GM23338 (cell line): ENCODE data around the gene SLX9. TPM values are rescaled to one million over a fixed set of nuclear protein-coding genes. Genes with fewer than 3 reads are reported as not detected.

ENCODE experiments used
- ATAC-seq: fragments of 200-7000 bp; cut with Tn5 transposase; 3 replicates; pipeline ENCODE4 v1.9.1; 2020
- DNase-seq: peaks from one replicate; pipeline ENCODE4 v3.0.0-alpha.2; 2015; ENCODE audit warnings: low spot score
- H2AFZ ChIP-seq: fragments of 200-600 bp; sonication (generic); 2 replicates; pipeline ENCODE4 v1.8.0; 2016; ENCODE audit warnings: antibody characterized with exemption, mild to moderate bottlenecking, moderate library complexity
- H3F3A ChIP-seq: fragments of 200-600 bp; sonication (generic); replicated peaks from 2 replicates; pipeline ENCODE4 v1.8.0; 2017; ENCODE audit warnings: antibody characterized with exemption, mixed run types, low read depth
- H3K27ac ChIP-seq: fragments of 200-600 bp; sonication (generic); 2 replicates; pipeline ENCODE4 v1.6.1; 2016; ENCODE audit warnings: low read depth
- H3K27me3 ChIP-seq: fragments of 200-600 bp; sonication (generic); 2 replicates; pipeline ENCODE4 v1.8.0; 2016; ENCODE audit warnings: mild to moderate bottlenecking, mixed run types, moderate library complexity; ENCODE audit not compliant: insufficient read depth
- H3K36me3 ChIP-seq: fragments of 200-600 bp; sonication (generic); 2 replicates; pipeline ENCODE4 v1.8.0; 2016; ENCODE audit warnings: mild to moderate bottlenecking; ENCODE audit not compliant: insufficient read depth
- H3K4me1 ChIP-seq: fragments of 200-600 bp; sonication (generic); 2 replicates; pipeline ENCODE4 v1.8.0; 2016; ENCODE audit warnings: mild to moderate bottlenecking, moderate library complexity; ENCODE audit not compliant: insufficient read depth
- H3K4me2 ChIP-seq: fragments of 200-600 bp; sonication (generic); 2 replicates; pipeline ENCODE4 v1.7.1; 2017; ENCODE audit warnings: mixed run types
- H3K4me3 ChIP-seq: fragments of 200-600 bp; sonication (generic); 2 replicates; pipeline ENCODE4 v1.6.1; 2016; ENCODE audit warnings: mixed run types
- H3K79me2 ChIP-seq: fragments of 200-600 bp; sonication (generic); replicated peaks from 2 replicates; pipeline ENCODE4 v1.8.0; 2017; ENCODE audit warnings: mild to moderate bottlenecking; ENCODE audit not compliant: insufficient read depth
- H3K9me2 ChIP-seq: fragments of 200-600 bp; sonication (generic); 2 replicates; pipeline ENCODE4 v1.8.0; 2017; ENCODE audit not compliant: insufficient read depth
- H4K20me1 ChIP-seq: fragments of 200-600 bp; sonication (generic); replicated peaks from 2 replicates; pipeline ENCODE4 v1.8.0; 2017; ENCODE audit warnings: mild to moderate bottlenecking; ENCODE audit not compliant: insufficient read depth
- H3K27ac Mint-ChIP-seq: 2 replicates; pipeline ENCODE4 v1.8.0; 2020; ENCODE audit warnings: inconsistent platforms, mild to moderate bottlenecking, moderate library complexity, mixed read lengths
- H3K27me3 Mint-ChIP-seq: 3 replicates; pipeline ENCODE4 v1.8.0; 2022; ENCODE audit warnings: low read depth, mild to moderate bottlenecking, moderate library complexity, mixed read lengths, inconsistent platforms; ENCODE audit not compliant: insufficient read depth, poor library complexity
- H3K36me3 Mint-ChIP-seq: 3 replicates; pipeline ENCODE4 v1.8.0; 2021; ENCODE audit warnings: low read depth, mild to moderate bottlenecking, inconsistent platforms, moderate library complexity, mixed read lengths
- H3K4me1 Mint-ChIP-seq: 3 replicates; pipeline ENCODE4 v1.8.0; 2020; ENCODE audit warnings: mild to moderate bottlenecking, inconsistent platforms, mixed read lengths
- H3K4me3 Mint-ChIP-seq: 3 replicates; pipeline ENCODE4 v1.8.0; 2021; ENCODE audit warnings: moderate library complexity, mild to moderate bottlenecking, inconsistent platforms, mixed read lengths
- H3K9me3 Mint-ChIP-seq: 3 replicates; pipeline ENCODE4 v1.8.0; 2020; ENCODE audit warnings: moderate library complexity, mild to moderate bottlenecking, inconsistent platforms, mixed read lengths
- CREB1 ChIP-seq: fragments of 250-450 bp; sonication (Bioruptor Pico); IDR thresholded peaks from 2 replicates; pipeline ENCODE4 v1.5.0; 2020; ENCODE audit warnings: low read depth, mild to moderate bottlenecking, moderate library complexity
- EZH2 ChIP-seq: fragments of 200-600 bp; sonication (generic); IDR thresholded peaks from one replicate; pipeline ENCODE4 v1.8.0; 2017; ENCODE audit warnings: antibody characterized with exemption, mild to moderate bottlenecking, low read depth; ENCODE audit not compliant: unreplicated experiment
- EZH2phosphoT487 ChIP-seq: fragments of 200-600 bp; sonication (generic); IDR thresholded peaks from one replicate; pipeline ENCODE4 v1.8.1; 2018; ENCODE audit warnings: antibody characterized with exemption; ENCODE audit not compliant: unreplicated experiment
- JUNB ChIP-seq: IDR thresholded peaks from one replicate; pipeline ENCODE4 v1.6.1; 2016; ENCODE audit warnings: antibody characterized with exemption; ENCODE audit not compliant: unreplicated experiment
- NANOG ChIP-seq: IDR thresholded peaks from 2 replicates; pipeline ENCODE4 v1.6.1; 2016; ENCODE audit warnings: antibody characterized with exemption, borderline replicate concordance
- POLR2AphosphoS5 ChIP-seq: IDR thresholded peaks from 2 replicates; pipeline ENCODE4 v1.6.1; 2016; ENCODE audit warnings: antibody characterized with exemption, low read depth
- STAT1 ChIP-seq: IDR thresholded peaks from one replicate; pipeline ENCODE4 v1.6.1; 2016; ENCODE audit warnings: antibody characterized with exemption; ENCODE audit not compliant: unreplicated experiment
- ZNF114 ChIP-seq: fragments of 250-450 bp; sonication (Bioruptor Pico); IDR thresholded peaks from 2 replicates; pipeline ENCODE4 v1.5.0; 2020; ENCODE audit warnings: mild to moderate bottlenecking, moderate library complexity
- ZNF331 ChIP-seq: fragments of 250-450 bp; sonication (Bioruptor Pico); IDR thresholded peaks from 2 replicates; pipeline ENCODE4 v1.5.0; 2020; ENCODE audit warnings: low read depth, mild to moderate bottlenecking, moderate library complexity
- polyA plus RNA-seq: library from polyadenylated mRNA; unstranded; fragments of >200 nt; fragmentation: Nextera tagmentation; extraction: Ambion mirVana; gene quantifications from 2 replicates; pipeline ENCODE4 v1.2.1, GENCODE V29; 2016
- total RNA-seq: library from RNA; depleted of rRNA; stranded (reverse); fragments of >200 nt; shearing (Covaris generic); gene quantifications from 2 replicates; pipeline ENCODE4 v1.2.3, GENCODE V29; 2014
- TF ChIP-seq, protein P1 (sequence below), 2 experiments: fragments of 200-600 bp in 1 of 2; sonication (generic) in 1 of 2; conservative IDR thresholded peaks; 2 replicates each; pipeline versions ENCODE4 v1.5.1 to v1.6.1; 2016 to 2017; ENCODE audit warnings: antibody characterized with exemption in 2 of 2, low read depth in 2 of 2, mild to moderate bottlenecking in 2 of 2, moderate library complexity in 1 of 2
- TF ChIP-seq, protein P2 (sequence below): IDR thresholded peaks from 2 replicates; pipeline ENCODE4 v1.6.1; 2016; ENCODE audit warnings: antibody characterized with exemption
- TF ChIP-seq, protein P3 (sequence below): IDR thresholded peaks from one replicate; pipeline ENCODE4 v1.6.1; 2018; ENCODE audit warnings: antibody characterized with exemption; ENCODE audit not compliant: unreplicated experiment
- TF ChIP-seq, protein P4 (sequence below): fragments of 250-450 bp; sonication (Bioruptor Pico); IDR thresholded peaks from 2 replicates; pipeline ENCODE4 v1.5.0; 2020; ENCODE audit warnings: mild to moderate bottlenecking, moderate library complexity

Gene SLX9
- total and polyA plus RNA-seq, 2 experiments from 2014 or later: 41.5 to 46.9 TPM

DNA sequence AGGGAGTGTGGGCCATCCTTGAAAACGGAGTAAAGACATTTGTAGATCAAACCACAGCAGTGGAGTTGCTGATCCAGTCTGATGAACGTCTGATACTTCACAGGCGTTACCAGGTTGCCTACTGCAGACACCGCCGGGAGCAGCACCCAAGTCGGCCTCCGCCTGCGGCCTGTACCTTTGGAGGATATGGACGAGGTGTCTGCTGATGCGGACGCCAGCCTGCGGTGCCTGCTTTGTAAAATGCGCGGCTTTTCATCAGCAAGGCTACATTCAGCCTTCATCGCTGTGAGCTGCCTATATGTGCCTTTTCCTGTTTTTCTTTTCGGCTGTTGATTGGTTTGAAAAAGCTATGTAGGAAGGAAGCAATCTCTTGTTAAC is 16.0 kb downstream of the SLX9 start:
- Mint-ChIP-seq H3K27me3 (peaks cover 14% of the 10 kb centered on the region), H3K9me3 (no peaks in the 10 kb centered on the region), H3K4me3 (no peak overlapping the region), H3K27ac (peak overlapping the region; percentile 58), H3K36me3 (peaks cover 37% of the 10 kb centered on the region), H3K4me1 (peaks cover 4% of the 10 kb centered on the region)
- H3K27ac ChIP-seq: no peak overlapping the region
- DNase-seq (no peak), ATAC-seq (no peak)
- peaks cover 27% of the 10 kb centered on the region for H4K20me1 ChIP-seq
- no peaks in the 10 kb centered on the region for H3K9me2 ChIP-seq
- no peaks in the 10 kb centered on the region for H3K4me1 ChIP-seq
- TF ChIP-seq, protein P1, sequence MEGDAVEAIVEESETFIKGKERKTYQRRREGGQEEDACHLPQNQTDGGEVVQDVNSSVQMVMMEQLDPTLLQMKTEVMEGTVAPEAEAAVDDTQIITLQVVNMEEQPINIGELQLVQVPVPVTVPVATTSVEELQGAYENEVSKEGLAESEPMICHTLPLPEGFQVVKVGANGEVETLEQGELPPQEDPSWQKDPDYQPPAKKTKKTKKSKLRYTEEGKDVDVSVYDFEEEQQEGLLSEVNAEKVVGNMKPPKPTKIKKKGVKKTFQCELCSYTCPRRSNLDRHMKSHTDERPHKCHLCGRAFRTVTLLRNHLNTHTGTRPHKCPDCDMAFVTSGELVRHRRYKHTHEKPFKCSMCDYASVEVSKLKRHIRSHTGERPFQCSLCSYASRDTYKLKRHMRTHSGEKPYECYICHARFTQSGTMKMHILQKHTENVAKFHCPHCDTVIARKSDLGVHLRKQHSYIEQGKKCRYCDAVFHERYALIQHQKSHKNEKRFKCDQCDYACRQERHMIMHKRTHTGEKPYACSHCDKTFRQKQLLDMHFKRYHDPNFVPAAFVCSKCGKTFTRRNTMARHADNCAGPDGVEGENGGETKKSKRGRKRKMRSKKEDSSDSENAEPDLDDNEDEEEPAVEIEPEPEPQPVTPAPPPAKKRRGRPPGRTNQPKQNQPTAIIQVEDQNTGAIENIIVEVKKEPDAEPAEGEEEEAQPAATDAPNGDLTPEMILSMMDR (conservative IDR thresholded peaks at IDR 0.05; ENCODE audit: low read depth in 2 of 2): no peak
- TF ChIP-seq, protein P2, sequence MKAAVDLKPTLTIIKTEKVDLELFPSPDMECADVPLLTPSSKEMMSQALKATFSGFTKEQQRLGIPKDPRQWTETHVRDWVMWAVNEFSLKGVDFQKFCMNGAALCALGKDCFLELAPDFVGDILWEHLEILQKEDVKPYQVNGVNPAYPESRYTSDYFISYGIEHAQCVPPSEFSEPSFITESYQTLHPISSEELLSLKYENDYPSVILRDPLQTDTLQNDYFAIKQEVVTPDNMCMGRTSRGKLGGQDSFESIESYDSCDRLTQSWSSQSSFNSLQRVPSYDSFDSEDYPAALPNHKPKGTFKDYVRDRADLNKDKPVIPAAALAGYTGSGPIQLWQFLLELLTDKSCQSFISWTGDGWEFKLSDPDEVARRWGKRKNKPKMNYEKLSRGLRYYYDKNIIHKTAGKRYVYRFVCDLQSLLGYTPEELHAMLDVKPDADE: no peak
- TF ChIP-seq EZH2 (no peak), STAT1 (no peak), JUNB (no peak), POLR2AphosphoS5 (no peak), ZNF331 (CRISPR knock-in tag) (no peak), NANOG (no peak), EZH2phosphoT487 (no peak), CREB1 (CRISPR knock-in tag) (no peak), ZNF114 (CRISPR knock-in tag) (no peak)
- TF ChIP-seq, protein P3, sequence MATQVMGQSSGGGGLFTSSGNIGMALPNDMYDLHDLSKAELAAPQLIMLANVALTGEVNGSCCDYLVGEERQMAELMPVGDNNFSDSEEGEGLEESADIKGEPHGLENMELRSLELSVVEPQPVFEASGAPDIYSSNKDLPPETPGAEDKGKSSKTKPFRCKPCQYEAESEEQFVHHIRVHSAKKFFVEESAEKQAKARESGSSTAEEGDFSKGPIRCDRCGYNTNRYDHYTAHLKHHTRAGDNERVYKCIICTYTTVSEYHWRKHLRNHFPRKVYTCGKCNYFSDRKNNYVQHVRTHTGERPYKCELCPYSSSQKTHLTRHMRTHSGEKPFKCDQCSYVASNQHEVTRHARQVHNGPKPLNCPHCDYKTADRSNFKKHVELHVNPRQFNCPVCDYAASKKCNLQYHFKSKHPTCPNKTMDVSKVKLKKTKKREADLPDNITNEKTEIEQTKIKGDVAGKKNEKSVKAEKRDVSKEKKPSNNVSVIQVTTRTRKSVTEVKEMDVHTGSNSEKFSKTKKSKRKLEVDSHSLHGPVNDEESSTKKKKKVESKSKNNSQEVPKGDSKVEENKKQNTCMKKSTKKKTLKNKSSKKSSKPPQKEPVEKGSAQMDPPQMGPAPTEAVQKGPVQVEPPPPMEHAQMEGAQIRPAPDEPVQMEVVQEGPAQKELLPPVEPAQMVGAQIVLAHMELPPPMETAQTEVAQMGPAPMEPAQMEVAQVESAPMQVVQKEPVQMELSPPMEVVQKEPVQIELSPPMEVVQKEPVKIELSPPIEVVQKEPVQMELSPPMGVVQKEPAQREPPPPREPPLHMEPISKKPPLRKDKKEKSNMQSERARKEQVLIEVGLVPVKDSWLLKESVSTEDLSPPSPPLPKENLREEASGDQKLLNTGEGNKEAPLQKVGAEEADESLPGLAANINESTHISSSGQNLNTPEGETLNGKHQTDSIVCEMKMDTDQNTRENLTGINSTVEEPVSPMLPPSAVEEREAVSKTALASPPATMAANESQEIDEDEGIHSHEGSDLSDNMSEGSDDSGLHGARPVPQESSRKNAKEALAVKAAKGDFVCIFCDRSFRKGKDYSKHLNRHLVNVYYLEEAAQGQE: no peak
- TF ChIP-seq, protein P4, sequence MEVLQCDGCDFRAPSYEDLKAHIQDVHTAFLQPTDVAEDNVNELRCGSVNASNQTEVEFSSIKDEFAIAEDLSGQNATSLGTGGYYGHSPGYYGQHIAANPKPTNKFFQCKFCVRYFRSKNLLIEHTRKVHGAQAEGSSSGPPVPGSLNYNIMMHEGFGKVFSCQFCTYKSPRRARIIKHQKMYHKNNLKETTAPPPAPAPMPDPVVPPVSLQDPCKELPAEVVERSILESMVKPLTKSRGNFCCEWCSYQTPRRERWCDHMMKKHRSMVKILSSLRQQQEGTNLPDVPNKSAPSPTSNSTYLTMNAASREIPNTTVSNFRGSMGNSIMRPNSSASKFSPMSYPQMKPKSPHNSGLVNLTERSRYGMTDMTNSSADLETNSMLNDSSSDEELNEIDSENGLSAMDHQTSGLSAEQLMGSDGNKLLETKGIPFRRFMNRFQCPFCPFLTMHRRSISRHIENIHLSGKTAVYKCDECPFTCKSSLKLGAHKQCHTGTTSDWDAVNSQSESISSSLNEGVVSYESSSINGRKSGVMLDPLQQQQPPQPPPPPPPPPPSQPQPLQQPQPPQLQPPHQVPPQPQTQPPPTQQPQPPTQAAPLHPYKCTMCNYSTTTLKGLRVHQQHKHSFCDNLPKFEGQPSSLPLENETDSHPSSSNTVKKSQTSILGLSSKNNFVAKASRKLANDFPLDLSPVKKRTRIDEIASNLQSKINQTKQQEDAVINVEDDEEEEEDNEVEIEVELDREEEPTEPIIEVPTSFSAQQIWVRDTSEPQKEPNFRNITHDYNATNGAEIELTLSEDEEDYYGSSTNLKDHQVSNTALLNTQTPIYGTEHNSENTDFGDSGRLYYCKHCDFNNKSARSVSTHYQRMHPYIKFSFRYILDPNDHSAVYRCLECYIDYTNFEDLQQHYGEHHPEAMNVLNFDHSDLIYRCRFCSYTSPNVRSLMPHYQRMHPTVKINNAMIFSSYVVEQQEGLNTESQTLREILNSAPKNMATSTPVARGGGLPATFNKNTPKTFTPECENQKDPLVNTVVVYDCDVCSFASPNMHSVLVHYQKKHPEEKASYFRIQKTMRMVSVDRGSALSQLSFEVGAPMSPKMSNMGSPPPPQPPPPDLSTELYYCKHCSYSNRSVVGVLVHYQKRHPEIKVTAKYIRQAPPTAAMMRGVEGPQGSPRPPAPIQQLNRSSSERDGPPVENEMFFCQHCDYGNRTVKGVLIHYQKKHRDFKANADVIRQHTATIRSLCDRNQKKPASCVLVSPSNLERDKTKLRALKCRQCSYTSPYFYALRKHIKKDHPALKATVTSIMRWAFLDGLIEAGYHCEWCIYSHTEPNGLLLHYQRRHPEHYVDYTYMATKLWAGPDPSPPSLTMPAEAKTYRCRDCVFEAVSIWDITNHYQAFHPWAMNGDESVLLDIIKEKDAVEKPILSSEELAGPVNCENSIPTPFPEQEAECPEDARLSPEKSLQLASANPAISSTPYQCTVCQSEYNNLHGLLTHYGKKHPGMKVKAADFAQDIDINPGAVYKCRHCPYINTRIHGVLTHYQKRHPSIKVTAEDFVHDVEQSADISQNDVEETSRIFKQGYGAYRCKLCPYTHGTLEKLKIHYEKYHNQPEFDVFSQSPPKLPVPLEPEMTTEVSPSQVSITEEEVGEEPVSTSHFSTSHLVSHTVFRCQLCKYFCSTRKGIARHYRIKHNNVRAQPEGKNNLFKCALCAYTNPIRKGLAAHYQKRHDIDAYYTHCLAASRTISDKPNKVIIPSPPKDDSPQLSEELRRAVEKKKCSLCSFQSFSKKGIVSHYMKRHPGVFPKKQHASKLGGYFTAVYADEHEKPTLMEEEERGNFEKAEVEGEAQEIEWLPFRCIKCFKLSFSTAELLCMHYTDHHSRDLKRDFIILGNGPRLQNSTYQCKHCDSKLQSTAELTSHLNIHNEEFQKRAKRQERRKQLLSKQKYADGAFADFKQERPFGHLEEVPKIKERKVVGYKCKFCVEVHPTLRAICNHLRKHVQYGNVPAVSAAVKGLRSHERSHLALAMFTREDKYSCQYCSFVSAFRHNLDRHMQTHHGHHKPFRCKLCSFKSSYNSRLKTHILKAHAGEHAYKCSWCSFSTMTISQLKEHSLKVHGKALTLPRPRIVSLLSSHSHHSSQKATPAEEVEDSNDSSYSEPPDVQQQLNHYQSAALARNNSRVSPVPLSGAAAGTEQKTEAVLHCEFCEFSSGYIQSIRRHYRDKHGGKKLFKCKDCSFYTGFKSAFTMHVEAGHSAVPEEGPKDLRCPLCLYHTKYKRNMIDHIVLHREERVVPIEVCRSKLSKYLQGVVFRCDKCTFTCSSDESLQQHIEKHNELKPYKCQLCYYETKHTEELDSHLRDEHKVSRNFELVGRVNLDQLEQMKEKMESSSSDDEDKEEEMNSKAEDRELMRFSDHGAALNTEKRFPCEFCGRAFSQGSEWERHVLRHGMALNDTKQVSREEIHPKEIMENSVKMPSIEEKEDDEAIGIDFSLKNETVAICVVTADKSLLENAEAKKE (CRISPR knock-in tag): no peak
- H3F3A ChIP-seq: no peaks in the 10 kb centered on the region
- H2AFZ ChIP-seq: no peak overlapping the region
- no peaks in the 10 kb centered on the region; the same call in 1 of the 2 replicates for H3K36me3 ChIP-seq
- H3K4me3 ChIP-seq: no peak overlapping the region
- no peaks in the 10 kb centered on the region for H3K27me3 ChIP-seq
- H3K4me2 ChIP-seq: no peak overlapping the region
- H3K79me2 ChIP-seq: peaks cover 81% of the 10 kb centered on the region
